Stimulated activated CD8-positive, alpha-beta memory T cell treated with anti-CD3 and anti-CD28 coated beads, Interleukin-7, amount 100 ng/mL, for 24 hours (primary cell): ENCODE measurements around the gene TEX22.

ENCODE experiments used
- DNase-seq: peaks from one replicate; pipeline ENCODE4 v3.0.0-alpha.2; 2020; ENCODE audit warnings: low read depth

TEX22 gene

GRCh38 chr14:105456736-105457617 lies 58.6 kb downstream of the TEX22 start:
- no peak for DNase-seq

- DNase-seq: no peak
These were observed 59.7 kb downstream of the TEX22 start for GRCh38 chr14:105458010-105458409.

- no peak for DNase-seq
These were observed 60.2 kb downstream of the TEX22 start for GRCh38 chr14:105458571-105458970.

GRCh38 chr14:105460116-105460515 lies 61.8 kb downstream of the TEX22 start:
- no peak for DNase-seq

GRCh38 chr14:105460616-105461015 lies 62.3 kb downstream of the TEX22 start:
- DNase-seq: no peak

GRCh38 chr14:105461903-105462302 lies 63.6 kb downstream of the TEX22 start:
- DNase-seq: no peak
